Measurements from ENCODE around the gene TECPR2. TPM values are rescaled to one million over a fixed set of nuclear protein-coding genes. Genes with fewer than 3 reads are reported as not detected.

TECPR2 gene
- total RNA-seq, 1 experiment from 2014 or later, result 21.3 TPM

- TF ChIP-seq ARID4B (CRISPR knock-in tag; IDR thresholded peaks at IDR 0.05; ENCODE audit: borderline replicate concordance) (no peak), ZNF263 (CRISPR knock-in tag; IDR thresholded peaks at IDR 0.05; ENCODE audit: low read depth) (no peak), TP53 (CRISPR knock-in tag; IDR thresholded peaks at IDR 0.05) (no peak)
Measured at GRCh38 chr14:102445641-102446040, 82.9 kb downstream of the TECPR2 start (continued).

GRCh38 chr14:102450206-102451063, 87.7 kb downstream of the TECPR2 start:
- Mint-ChIP-seq H3K4me3 (no peak overlapping the region), H3K27ac (no peak overlapping the region; the same call in 1 of the 2 replicates), H3K36me3 (peaks cover 18% of the 10 kb centered on the region), H3K9me3 (no peaks in the 10 kb centered on the region), H3K4me1 (no peaks in the 10 kb centered on the region), H3K27me3 (ENCODE audit: low read depth) (no peaks in the 10 kb centered on the region)
- POLR2A ChIA-PET, result interaction anchor here (0.6 kb wide), 1 partner anchor 594 kb away, joined by 8 read pairs; no protein-coding TSS in a partner anchor
- DNase-seq (ENCODE audit: low spot score), result no peak
- CTCF ChIA-PET, result interaction anchor here (1.0 to 2.4 kb wide), 2 partner anchors 13 to 73 kb away, joined by 3 to 9 read pairs; no protein-coding TSS in a partner anchor
- no peak for TF ChIP-seq RORB (CRISPR knock-in tag; IDR thresholded peaks at IDR 0.05)
- no peak for TF ChIP-seq ZNF263 (CRISPR knock-in tag; IDR thresholded peaks at IDR 0.05; ENCODE audit: low read depth)
- TF ChIP-seq CTCF (IDR thresholded peaks at IDR 0.05), result no peak
- ATAC-seq, result no peak

GRCh38 chr14:102451064-102451352, 88.3 kb downstream of the TECPR2 start:
- H3K4me3 Mint-ChIP-seq, result no peak overlapping the region
- ATAC-seq (no peak), DNase-seq (ENCODE audit: low spot score) (no peak)
- no peak for TF ChIP-seq STAT6 (CRISPR knock-in tag; conservative IDR thresholded peaks at IDR 0.05; ENCODE audit: low read depth)
- no peak for TF ChIP-seq SOX15 (CRISPR knock-in tag; IDR thresholded peaks at IDR 0.05)
- TF ChIP-seq NFATC4 (CRISPR knock-in tag; IDR thresholded peaks at IDR 0.05), result no peak
- no peak for TF ChIP-seq AR (CRISPR knock-in tag; IDR thresholded peaks at IDR 0.05)
- TF ChIP-seq E2F1 (CRISPR knock-in tag; IDR thresholded peaks at IDR 0.05), result no peak
- no peaks in the 10 kb centered on the region for H3K9me3 Mint-ChIP-seq
- no peaks in the 10 kb centered on the region for H3K4me1 Mint-ChIP-seq
- ChIA-PET POLR2A (no interaction called here), CTCF (interaction anchor here (1.0 to 2.4 kb wide), 2 partner anchors 13 to 72 kb away, joined by 3 to 9 read pairs; no protein-coding TSS in a partner anchor)
- no peaks in the 10 kb centered on the region for H3K27me3 Mint-ChIP-seq (ENCODE audit: low read depth)
- peaks cover 15% of the 10 kb centered on the region for H3K36me3 Mint-ChIP-seq
- H3K27ac Mint-ChIP-seq, result no peak overlapping the region
